Stimulated activated CD8-positive, alpha-beta memory T cell treated with anti-CD3 and anti-CD28 coated beads, Interleukin-2, amount 100 ng/mL, for 48 hours (primary cell): ENCODE results near the gene TARBP1.
"Not testable (repeated sequence)": the region's sequence is repeated elsewhere in the genome, so short reads cannot be mapped to it uniquely, and the experiment has no call there.

Source experiments
- DNase-seq, 2 donors: peaks; one replicate each; pipeline ENCODE4 v3.0.0-alpha.2; 2020; ENCODE audit warnings: low read depth in 2 of 2

Gene TARBP1

GRCh38 chr1:234504969-234505768 lies 26.2 kb upstream of the TARBP1 start:
- no peak for DNase-seq

DNA sequence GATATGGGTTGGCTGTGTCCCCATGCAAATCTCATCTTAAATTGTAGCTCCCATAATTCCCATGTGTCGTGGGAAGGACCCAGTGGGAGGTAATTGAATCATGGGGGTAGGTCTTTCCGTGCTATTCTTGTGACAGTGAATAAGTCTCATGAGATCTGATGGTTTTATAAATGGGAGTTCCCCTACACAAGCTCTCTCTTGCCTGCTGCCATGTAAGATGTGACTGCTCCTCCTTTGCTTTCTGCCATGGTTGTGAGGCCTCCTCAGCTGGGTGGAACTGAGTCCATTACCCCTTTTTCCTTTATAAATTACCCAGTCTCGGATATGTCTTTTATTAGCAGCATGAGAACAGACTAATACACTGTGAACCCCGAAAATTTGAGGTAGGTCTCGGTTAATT lies 25.3 kb upstream of the TARBP1 start:
- DNase-seq = not testable (repeated sequence)

GRCh38 chr1:234503193-234504050 lies 24.4 kb upstream of the TARBP1 start:
- DNase-seq = no peak

DNA sequence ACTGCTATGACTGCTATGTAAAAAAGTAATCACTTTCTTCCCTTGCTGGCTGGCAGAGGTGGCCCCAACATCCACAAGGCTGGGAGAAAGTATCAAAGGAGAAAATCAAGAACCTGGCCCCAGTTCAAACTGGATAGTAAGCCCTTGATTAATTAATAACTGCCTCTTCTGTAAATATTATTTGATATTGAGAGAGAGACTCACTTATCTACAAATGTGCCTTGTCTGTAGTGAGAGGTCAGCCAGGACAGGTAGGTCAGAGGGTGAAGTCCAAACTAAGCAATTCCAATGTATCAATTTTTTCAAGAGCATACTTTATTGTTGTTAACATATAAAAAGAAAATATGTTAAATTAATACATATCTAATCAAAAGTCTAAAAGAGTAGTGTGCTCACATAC lies 23.8 kb upstream of the TARBP1 start:
- no peak for DNase-seq

DNA sequence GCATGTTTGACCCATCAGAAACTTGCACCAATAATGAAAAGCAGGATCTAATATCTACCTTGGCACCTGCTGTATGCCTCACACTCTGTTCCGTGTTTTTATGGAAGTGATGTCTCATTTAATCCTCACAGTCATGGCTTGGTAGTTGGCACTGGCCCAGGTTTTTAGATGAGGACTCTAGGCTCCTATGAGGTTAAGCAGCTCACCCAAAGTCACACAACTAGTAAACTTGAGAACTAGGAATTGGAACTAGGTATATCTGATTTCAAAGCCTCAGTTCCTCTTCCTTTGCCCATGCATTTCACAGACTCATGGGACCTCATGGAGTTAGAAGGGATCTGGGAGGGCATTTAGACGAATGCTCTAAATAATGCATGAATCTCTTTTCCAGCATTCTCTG lies 21.3 kb upstream of the TARBP1 start:
- DNase-seq = peak in 1 of 2 donors; percentile 28

DNA sequence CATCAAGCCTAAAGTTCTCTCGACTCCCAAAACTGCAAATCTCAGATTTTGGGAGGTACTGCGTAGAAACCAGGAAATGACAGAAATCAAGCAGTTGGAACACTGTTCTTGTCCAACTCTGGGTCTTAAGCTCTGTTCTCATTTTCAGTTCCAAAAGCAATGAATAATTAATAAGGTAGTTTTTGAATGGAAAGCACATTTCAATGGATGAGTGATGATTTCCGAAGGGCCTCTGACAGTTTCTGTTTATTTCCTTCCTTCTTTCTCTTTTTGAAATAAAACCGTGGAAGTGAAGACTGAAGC lies 20.9 kb upstream of the TARBP1 start:
- no peak for DNase-seq

GRCh38 chr1:234499119-234499942 lies 20.4 kb upstream of the TARBP1 start:
- DNase-seq = peak; percentile 75 to 84

DNA sequence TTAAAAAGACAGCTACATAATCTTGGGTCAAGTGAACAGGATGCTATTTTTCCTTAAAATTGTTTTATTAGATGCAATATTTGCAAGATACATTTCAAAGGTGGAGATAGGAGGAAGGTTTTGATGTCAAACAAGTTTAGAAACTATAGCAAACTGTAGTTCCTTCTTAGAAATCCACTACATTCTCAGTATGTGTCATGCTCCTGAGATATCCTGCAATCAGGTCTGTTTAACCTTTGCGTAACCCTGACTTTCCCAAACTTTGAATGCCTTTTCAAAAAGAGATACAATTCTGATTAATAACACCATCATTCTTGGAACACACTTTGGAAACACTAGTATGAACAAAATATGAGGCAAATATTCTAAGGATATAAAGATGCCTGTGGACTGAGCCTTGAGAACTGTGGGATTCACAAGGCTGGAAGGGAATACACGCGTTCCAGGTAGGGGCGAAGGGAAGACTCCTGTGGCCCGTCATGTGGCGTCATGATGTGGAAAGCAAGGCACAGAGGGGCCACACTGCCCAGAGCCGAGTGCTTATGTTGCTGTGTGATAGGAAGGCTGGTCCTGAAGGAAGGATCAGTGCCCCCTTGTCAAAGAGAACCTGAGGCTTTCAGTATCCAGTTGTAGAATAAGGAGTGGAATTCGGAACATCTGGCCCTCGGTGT lies 19.6 kb upstream of the TARBP1 start:
- no peak for DNase-seq

DNA sequence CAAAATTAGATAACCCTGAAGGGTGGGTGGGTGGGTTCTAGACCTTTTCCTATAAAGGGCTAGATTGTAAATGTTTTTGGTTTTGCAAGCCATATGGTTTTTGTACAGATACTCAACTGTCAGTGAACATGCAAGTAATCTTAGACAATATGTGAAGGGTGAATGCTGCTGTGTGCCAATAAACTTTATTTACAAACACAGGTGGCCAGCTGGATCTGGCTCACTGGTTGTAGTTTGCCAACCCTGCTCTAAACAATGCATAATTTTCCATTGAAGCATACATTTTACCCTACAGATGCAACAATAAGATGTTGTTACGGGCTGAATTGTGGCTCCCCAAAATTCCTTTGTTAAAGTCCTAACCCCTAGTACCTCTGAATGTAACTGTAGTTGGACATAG lies 18.6 kb upstream of the TARBP1 start:
- no peak for DNase-seq

DNA sequence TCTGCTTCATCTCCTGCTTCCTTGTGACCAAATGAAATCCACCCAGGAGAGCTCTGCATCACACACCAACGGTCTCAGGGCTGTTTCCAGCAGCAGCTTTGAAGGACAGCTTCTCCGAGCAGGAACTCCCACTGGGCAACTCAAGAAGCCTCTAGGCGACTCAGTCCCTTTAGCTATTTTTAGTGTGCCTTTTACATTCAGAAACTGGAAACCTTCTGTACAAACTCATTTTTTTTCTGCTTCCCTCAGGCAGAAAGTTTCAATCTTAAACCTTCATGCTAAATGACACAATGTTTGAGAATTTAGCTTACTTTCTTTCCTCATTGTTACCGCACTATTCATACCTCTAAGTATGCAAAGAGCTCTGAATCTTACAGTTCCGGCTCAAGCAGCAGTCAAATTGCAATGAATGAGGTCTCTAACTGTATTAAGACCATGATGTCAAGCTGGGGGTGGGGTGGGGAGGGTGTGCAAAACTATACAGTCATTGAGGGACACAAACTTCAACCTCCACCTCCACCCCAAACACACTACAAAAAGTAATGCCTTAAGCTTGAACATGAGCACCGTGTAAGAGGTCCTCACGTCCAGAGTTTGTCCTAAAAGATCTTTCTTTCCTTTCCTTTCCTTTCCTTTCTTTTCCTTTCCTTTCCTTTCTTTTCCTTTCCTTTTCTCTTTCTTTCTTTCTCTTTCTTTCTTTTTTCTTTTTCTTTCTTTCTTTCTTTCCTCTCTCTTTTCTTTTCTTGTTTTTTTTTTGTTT lies 16.4 kb upstream of the TARBP1 start:
- DNase-seq = peak in 1 of 2 donors; percentile 26

- no peak for DNase-seq
Measured at GRCh38 chr1:234494049-234494448, 15.1 kb upstream of the TARBP1 start.

DNA sequence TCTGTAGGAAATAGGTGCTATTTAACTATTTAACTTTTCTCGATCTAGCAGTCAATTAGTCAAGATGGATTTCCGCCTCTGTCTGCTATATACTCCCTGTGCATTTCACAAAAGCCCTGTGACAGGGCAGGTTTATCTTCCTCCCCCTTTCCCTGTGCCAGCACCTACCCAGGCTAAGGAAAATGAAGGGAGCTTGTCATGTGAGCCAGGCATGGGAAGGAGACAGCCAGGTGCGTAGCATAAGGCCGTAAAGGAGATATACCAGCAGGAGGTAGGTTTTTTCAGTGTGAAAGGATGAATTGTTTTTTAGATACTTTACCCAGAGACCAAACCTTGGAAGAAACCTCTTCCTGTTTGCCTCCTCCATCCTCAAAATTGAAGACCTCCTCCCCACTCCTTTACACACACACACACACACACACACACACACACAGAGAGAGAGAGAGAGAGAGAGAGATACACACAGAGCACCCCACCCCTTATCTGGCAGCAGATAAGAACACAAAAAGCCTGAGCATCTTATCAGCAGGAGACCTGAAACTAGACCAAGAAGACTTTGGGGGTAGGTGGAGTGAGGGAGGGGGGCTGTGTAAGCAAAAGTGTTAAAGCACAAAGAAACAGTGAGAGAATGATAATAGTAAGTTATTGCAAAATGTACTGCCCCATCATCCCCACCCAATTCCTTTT lies 12.0 kb upstream of the TARBP1 start:
- DNase-seq = no peak

- no peak for DNase-seq
Measured at GRCh38 chr1:234489698-234490077, 10.7 kb upstream of the TARBP1 start.

- no peak for DNase-seq
Measured at GRCh38 chr1:234489007-234489697, 10.2 kb upstream of the TARBP1 start.

GRCh38 chr1:234488054-234489006 lies 9.4 kb upstream of the TARBP1 start:
- no peak for DNase-seq

- DNase-seq = no peak
Measured at GRCh38 chr1:234486858-234487840, 8.2 kb upstream of the TARBP1 start.

- no peak for DNase-seq
Measured at GRCh38 chr1:234484991-234485739, 6.2 kb upstream of the TARBP1 start.
